KMS-11 (cell line): ENCODE measurements around the gene SORCS2.

Source experiments
- H2AFZ ChIP-seq: fragments of 200-600 bp; sonication (generic); 2 replicates; pipeline ENCODE4 v1.6.1; 2016; ENCODE audit warnings: antibody characterized with exemption, mixed run types, low read depth
- H3K27ac ChIP-seq: fragments of 200-600 bp; sonication (generic); 2 replicates; pipeline ENCODE4 v1.6.1; 2016; ENCODE audit warnings: mild to moderate bottlenecking, mixed run types
- H3K27me3 ChIP-seq: fragments of 200-600 bp; sonication (generic); 2 replicates; pipeline ENCODE4 v1.6.1; 2017; ENCODE audit warnings: mild to moderate bottlenecking, low read depth, mixed run types, moderate library complexity; ENCODE audit not compliant: insufficient read depth
- H3K36me3 ChIP-seq: fragments of 200-600 bp; sonication (generic); 2 replicates; pipeline ENCODE4 v1.6.1; 2017; ENCODE audit warnings: mild to moderate bottlenecking, mixed run types; ENCODE audit not compliant: insufficient read depth
- H3K4me1 ChIP-seq: fragments of 200-600 bp; sonication (generic); 2 replicates; pipeline ENCODE4 v1.6.1; 2016; ENCODE audit warnings: mild to moderate bottlenecking, low read depth, mixed run types; ENCODE audit not compliant: poor library complexity, severe bottlenecking
- H3K4me2 ChIP-seq: fragments of 200-600 bp; sonication (generic); 2 replicates; pipeline ENCODE4 v1.7.0; 2016; ENCODE audit warnings: mild to moderate bottlenecking, mixed run types
- H3K4me3 ChIP-seq: fragments of 200-600 bp; sonication (generic); IDR thresholded peaks from 2 replicates; pipeline ENCODE4 v1.6.1; 2017; ENCODE audit warnings: low read depth, low read length, mixed read lengths; ENCODE audit not compliant: insufficient read depth
- H3K79me2 ChIP-seq: fragments of 200-600 bp; sonication (generic); 2 replicates; pipeline ENCODE4 v1.6.1; 2016; ENCODE audit warnings: low read depth, mixed run types; ENCODE audit not compliant: insufficient read depth
- H3K9ac ChIP-seq: fragments of 200-600 bp; sonication (generic); 2 replicates; pipeline ENCODE4 v1.6.1; 2016; ENCODE audit warnings: mild to moderate bottlenecking, mixed run types
- H4K20me1 ChIP-seq: fragments of 200-600 bp; sonication (generic); 2 replicates; pipeline ENCODE4 v1.6.1; 2016; ENCODE audit warnings: mild to moderate bottlenecking, mixed run types; ENCODE audit not compliant: insufficient read depth
- CTCF ChIP-seq: fragments of 200-600 bp; sonication (generic); conservative IDR thresholded peaks from 2 replicates; pipeline ENCODE4 v1.6.1; 2017; ENCODE audit warnings: low read depth, mild to moderate bottlenecking, antibody characterized with exemption, low read length, moderate library complexity, mixed read lengths

Gene SORCS2

DNA sequence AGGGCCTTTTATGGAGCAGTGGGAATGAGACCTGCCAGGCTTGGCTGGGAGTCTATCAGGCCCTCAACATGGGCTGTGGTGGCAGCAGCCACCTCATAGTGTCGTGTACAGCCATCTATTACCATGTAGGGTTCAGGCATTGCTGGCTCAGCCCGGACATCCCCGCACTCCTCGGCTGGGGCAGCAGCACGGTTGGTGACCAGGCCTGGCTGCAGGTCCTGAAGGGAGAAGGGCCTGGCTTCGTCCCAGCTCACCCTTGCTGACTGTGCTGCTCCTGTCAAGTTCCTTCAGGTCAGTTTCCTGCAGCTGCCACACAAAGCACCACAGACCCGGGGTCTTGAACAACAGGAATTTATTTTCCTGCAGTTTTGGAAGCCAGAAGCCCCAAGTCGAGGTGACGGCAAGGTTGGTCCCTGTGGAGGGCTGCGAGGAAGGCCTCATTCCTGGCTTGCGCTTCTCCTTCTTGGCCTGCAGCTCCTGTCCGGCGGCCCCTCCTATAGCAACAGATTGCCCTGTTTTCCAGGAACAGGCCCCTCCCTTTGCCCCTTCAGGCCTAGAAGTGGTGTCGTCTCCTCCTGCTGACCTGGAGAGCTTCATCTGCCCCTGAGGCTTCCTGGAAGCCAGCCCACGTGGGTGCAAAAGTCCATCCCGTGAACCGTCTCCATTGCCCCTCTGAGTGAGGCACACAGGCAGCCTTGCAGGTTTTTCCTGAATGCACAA, 25.2 kb upstream of the SORCS2 start:
- Histone ChIP-seq H3K4me1 (no peaks in the 10 kb centered on the region), H3K4me3 (no peak overlapping the region), H3K36me3 (no peaks in the 10 kb centered on the region), H3K27ac (no peak overlapping the region), H4K20me1 (no peaks in the 10 kb centered on the region), H2AFZ (no peak overlapping the region), H3K4me2 (no peak overlapping the region), H3K27me3 (peaks cover 16% of the 10 kb centered on the region; the same call in 1 of the 2 replicates), H3K79me2 (no peaks in the 10 kb centered on the region), H3K9ac (no peak overlapping the region)
- TF ChIP-seq CTCF, result no peak

- H3K27ac ChIP-seq, result no peak overlapping the region
- TF ChIP-seq CTCF, result no peak
Measured at GRCh38 chr4:7167706-7168105, 24.6 kb upstream of the SORCS2 start.

DNA sequence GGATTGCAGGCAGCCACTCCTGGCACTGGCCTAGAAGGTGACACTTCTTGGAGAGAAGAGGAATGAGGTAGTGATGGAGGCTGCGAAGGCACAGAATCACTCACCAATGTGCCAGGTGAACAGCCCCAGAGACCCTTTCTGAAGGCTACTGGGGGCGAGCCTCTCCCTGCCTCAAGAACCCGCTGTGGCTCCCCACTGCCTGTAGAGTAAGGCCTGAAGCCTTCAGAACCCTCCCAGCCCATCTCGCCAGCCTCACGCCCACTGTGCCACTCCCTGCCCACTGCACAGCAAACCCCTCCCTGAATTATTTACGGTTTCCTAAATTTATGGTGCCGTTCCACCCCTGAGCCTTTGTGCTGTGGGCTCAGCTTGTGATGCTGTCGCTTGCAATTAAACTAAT, 24.2 kb upstream of the SORCS2 start:
- Histone ChIP-seq H3K27ac (no peak overlapping the region), H3K9ac (no peak overlapping the region), H3K79me2 (no peaks in the 10 kb centered on the region), H3K36me3 (no peaks in the 10 kb centered on the region), H3K4me1 (no peaks in the 10 kb centered on the region), H3K4me3 (no peak overlapping the region), H3K4me2 (no peak overlapping the region), H3K27me3 (peaks cover 9% of the 10 kb centered on the region; the same call in 1 of the 2 replicates), H2AFZ (no peak overlapping the region), H4K20me1 (no peaks in the 10 kb centered on the region)
- no peak for TF ChIP-seq CTCF

More at GRCh38 chr4:7167706-7168105, 24.6 kb upstream of the SORCS2 start:
- Histone ChIP-seq H3K36me3 (no peaks in the 10 kb centered on the region), H3K9ac (no peak overlapping the region), H2AFZ (no peak overlapping the region), H3K4me1 (no peaks in the 10 kb centered on the region), H4K20me1 (no peaks in the 10 kb centered on the region), H3K4me2 (no peak overlapping the region), H3K27me3 (peaks cover 11% of the 10 kb centered on the region; the same call in 1 of the 2 replicates), H3K4me3 (no peak overlapping the region), H3K79me2 (no peaks in the 10 kb centered on the region)

DNA sequence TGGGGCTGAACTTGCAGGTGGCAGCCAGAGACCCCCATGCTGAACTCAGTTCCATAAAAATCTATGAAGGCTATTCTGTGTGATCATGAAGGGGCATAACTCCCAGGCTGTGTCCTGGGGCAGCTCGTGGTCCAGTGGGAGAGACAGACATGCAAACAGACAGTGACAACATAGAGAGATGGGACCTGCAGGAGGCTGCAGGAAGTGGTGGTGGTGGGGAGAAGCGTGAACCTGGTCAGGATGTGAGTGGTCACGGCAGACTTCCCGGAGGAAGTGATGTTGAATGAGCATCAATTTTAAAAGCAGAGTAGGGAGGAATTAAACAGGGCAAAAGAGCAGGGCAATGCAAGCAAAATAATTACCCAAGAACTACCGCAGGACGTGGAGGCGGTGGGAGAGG, 23.2 kb upstream of the SORCS2 start:
- Histone ChIP-seq H3K27me3 (peaks cover 9% of the 10 kb centered on the region; the same call in 1 of the 2 replicates), H3K79me2 (no peaks in the 10 kb centered on the region), H3K4me2 (no peak overlapping the region), H3K27ac (no peak overlapping the region), H3K36me3 (no peaks in the 10 kb centered on the region), H3K4me3 (no peak overlapping the region), H3K9ac (no peak overlapping the region), H2AFZ (no peak overlapping the region), H4K20me1 (no peaks in the 10 kb centered on the region), H3K4me1 (no peaks in the 10 kb centered on the region)
- no peak for TF ChIP-seq CTCF
